Measurements from ENCODE around the gene RTBDN. TPM values are rescaled to one million over a fixed set of nuclear protein-coding genes. Genes with fewer than 3 reads are reported as not detected.
"Not testable (repeated sequence)": the region's sequence is repeated elsewhere in the genome, so short reads cannot be mapped to it uniquely, and the experiment has no call there.

Gene RTBDN
- total RNA-seq, 2 experiments from 2014 or later, result not detected

GRCh38 chr19:12867120-12868099 lies 33.0 kb upstream of the RTBDN start:
- Mint-ChIP-seq H3K4me1 (peaks cover 12% of the 10 kb centered on the region), H3K4me3 (peak overlapping the region; percentile 7), H3K27me3 (peaks cover 3% of the 10 kb centered on the region), H3K27ac (no peak overlapping the region), H3K36me3 (ENCODE audit: low read depth) (peaks cover 6% of the 10 kb centered on the region), H3K9me3 (peaks cover 5% of the 10 kb centered on the region)
- peak; percentile 67 for DNase-seq
- CTCF ChIA-PET, result no interaction called here
- POLR2A ChIA-PET, result no interaction called here

- Mint-ChIP-seq H3K36me3 (ENCODE audit: low read depth) (no peaks in the 10 kb centered on the region), H3K4me1 (peaks cover 8% of the 10 kb centered on the region), H3K27me3 (peaks cover 3% of the 10 kb centered on the region), H3K9me3 (no peaks in the 10 kb centered on the region), H3K27ac (no peak overlapping the region), H3K4me3 (no peak overlapping the region)
- CTCF ChIA-PET, result no interaction called here
- DNase-seq, result no peak
- POLR2A ChIA-PET, result no interaction called here
Measured at GRCh38 chr19:12866416-12867119, 32.2 kb upstream of the RTBDN start.

GRCh38 chr19:12865746-12866415 lies 31.5 kb upstream of the RTBDN start:
- Mint-ChIP-seq H3K27me3 (peaks cover 3% of the 10 kb centered on the region), H3K4me1 (peaks cover 8% of the 10 kb centered on the region), H3K4me3 (no peak overlapping the region), H3K9me3 (no peaks in the 10 kb centered on the region), H3K27ac (no peak overlapping the region), H3K36me3 (ENCODE audit: low read depth) (no peaks in the 10 kb centered on the region)
- no peak for DNase-seq
- CTCF ChIA-PET, result no interaction called here
- POLR2A ChIA-PET, result no interaction called here

GRCh38 chr19:12864721-12865715 lies 30.6 kb upstream of the RTBDN start:
- Mint-ChIP-seq H3K27me3 (peaks cover 3% of the 10 kb centered on the region), H3K36me3 (ENCODE audit: low read depth) (no peaks in the 10 kb centered on the region), H3K4me1 (peaks cover 8% of the 10 kb centered on the region), H3K27ac (no peak overlapping the region), H3K4me3 (no peak overlapping the region), H3K9me3 (no peaks in the 10 kb centered on the region)
- CTCF ChIA-PET, result interaction anchor here (0.5 to 1.5 kb wide), 4 partner anchors 8 to 35 kb away, joined by 3 to 5 read pairs (median 4); no protein-coding TSS in a partner anchor
- POLR2A ChIA-PET, result no interaction called here
- no peak for DNase-seq

GRCh38 chr19:12864143-12864542 lies 29.8 kb upstream of the RTBDN start:
- peaks cover 3% of the 10 kb centered on the region for H3K27me3 Mint-ChIP-seq
- DNase-seq, result no peak
- H3K4me3 Mint-ChIP-seq, result no peak overlapping the region
- H3K9me3 Mint-ChIP-seq, result no peaks in the 10 kb centered on the region
- ChIA-PET POLR2A (interaction anchor here (0.8 kb wide), 1 partner anchor 237 kb away, joined by 3 read pairs; no protein-coding TSS in a partner anchor), CTCF (interaction anchor here (0.5 to 1.5 kb wide), 6 partner anchors 9 to 429 kb away, joined by 3 to 5 read pairs (median 4); no protein-coding TSS in a partner anchor)
- no peaks in the 10 kb centered on the region for H3K36me3 Mint-ChIP-seq (ENCODE audit: low read depth)
- no peak overlapping the region for H3K27ac Mint-ChIP-seq
- peaks cover 8% of the 10 kb centered on the region for H3K4me1 Mint-ChIP-seq

GRCh38 chr19:12859546-12859945 lies 25.2 kb upstream of the RTBDN start:
- no peak for DNase-seq
- Mint-ChIP-seq H3K4me3 (no peak overlapping the region), H3K27me3 (peaks cover 5% of the 10 kb centered on the region), H3K4me1 (no peaks in the 10 kb centered on the region), H3K36me3 (ENCODE audit: low read depth) (no peaks in the 10 kb centered on the region), H3K9me3 (no peaks in the 10 kb centered on the region), H3K27ac (no peak overlapping the region)
- ChIA-PET CTCF (interaction anchor here (1.0 kb wide), 1 partner anchor 12 kb away, joined by 3 read pairs; no protein-coding TSS in a partner anchor), POLR2A (no interaction called here)

GRCh38 chr19:12858041-12858928 lies 23.9 kb upstream of the RTBDN start:
- CTCF ChIA-PET, result interaction anchor here (0.8 to 1.0 kb wide), 2 partner anchors 10 kb away, joined by 3 to 5 read pairs; no protein-coding TSS in a partner anchor
- POLR2A ChIA-PET, result no interaction called here
- H3K4me3 Mint-ChIP-seq, result no peak overlapping the region
- no peaks in the 10 kb centered on the region for H3K9me3 Mint-ChIP-seq
- no peak overlapping the region for H3K27ac Mint-ChIP-seq
- DNase-seq, result no peak
- peaks cover 2% of the 10 kb centered on the region for H3K27me3 Mint-ChIP-seq
- H3K36me3 Mint-ChIP-seq (ENCODE audit: low read depth), result no peaks in the 10 kb centered on the region
- H3K4me1 Mint-ChIP-seq, result no peaks in the 10 kb centered on the region

- CTCF ChIA-PET, result no interaction called here
- H3K36me3 Mint-ChIP-seq (ENCODE audit: low read depth), result no peaks in the 10 kb centered on the region
- POLR2A ChIA-PET, result no interaction called here
Measured at GRCh38 chr19:12856653-12857052, 22.3 kb upstream of the RTBDN start.

GRCh38 chr19:12847159-12848139 lies 13.1 kb upstream of the RTBDN start:
- no peaks in the 10 kb centered on the region for H3K9me3 Mint-ChIP-seq
- H3K4me3 Mint-ChIP-seq, result peak overlapping the region; percentile 21
- ChIA-PET POLR2A (interaction anchor here (1.0 to 2.0 kb wide), 5 partner anchors 11 to 110 kb away, joined by 3 to 11 read pairs (median 3); partner anchors contain the start of genes DNASE2 and GET3), CTCF (interaction anchor here (0.6 to 5.2 kb wide), 46 partner anchors 10 to 1759 kb away, joined by 3 to 51 read pairs (median 4); partner anchors contain the start of genes DNASE2, GCDH, GET3 and JUNB)
- no peak overlapping the region for H3K27ac Mint-ChIP-seq
- DNase-seq, result peak; percentile 83
- no peaks in the 10 kb centered on the region for H3K36me3 Mint-ChIP-seq (ENCODE audit: low read depth)
- peaks cover 13% of the 10 kb centered on the region for H3K27me3 Mint-ChIP-seq
- H3K4me1 Mint-ChIP-seq, result peaks cover 7% of the 10 kb centered on the region

More at GRCh38 chr19:12856653-12857052, 22.3 kb upstream of the RTBDN start:
- Mint-ChIP-seq H3K9me3 (no peaks in the 10 kb centered on the region), H3K4me1 (no peaks in the 10 kb centered on the region), H3K27ac (no peak overlapping the region), H3K4me3 (no peak overlapping the region), H3K27me3 (peaks cover 2% of the 10 kb centered on the region)
- DNase-seq, result no peak

GRCh38 chr19:12846613-12847012 lies 12.2 kb upstream of the RTBDN start:
- DNase-seq; H3K4me3 Mint-ChIP-seq; H3K27ac Mint-ChIP-seq; H3K9me3 Mint-ChIP-seq; H3K4me1 Mint-ChIP-seq; H3K36me3 Mint-ChIP-seq (ENCODE audit: low read depth): not testable (repeated sequence)
- ChIA-PET POLR2A (interaction anchor here (1.2 to 2.0 kb wide), 2 partner anchors 10 to 54 kb away, joined by 3 to 6 read pairs; no protein-coding TSS in a partner anchor), CTCF (interaction anchor here (0.6 to 5.2 kb wide), 29 partner anchors 9 to 215 kb away, joined by 3 to 51 read pairs (median 5); partner anchors contain the start of genes GCDH, GET3, JUNB and RNASEH2A)
- H3K27me3 Mint-ChIP-seq, result peaks cover 18% of the 10 kb centered on the region

Data from activated CD4-positive, alpha-beta memory T cell treated with anti-CD3 and anti-CD28 coated beads, Interleukin-2, amount 10 ng/mL, durations not matched to agents 7 days and 5 days (primary cell).